Hepatic stellate cell (primary cell): Measurements from ENCODE around the gene FER1L5.
A peak's percentile ranks its signal among the peaks of the same experiment; 100 is the strongest.

Source experiments
- DNase-seq: peaks from one replicate; pipeline ENCODE4 v3.0.0; 2011; ENCODE audit warnings: low spot score

Gene FER1L5

DNA sequence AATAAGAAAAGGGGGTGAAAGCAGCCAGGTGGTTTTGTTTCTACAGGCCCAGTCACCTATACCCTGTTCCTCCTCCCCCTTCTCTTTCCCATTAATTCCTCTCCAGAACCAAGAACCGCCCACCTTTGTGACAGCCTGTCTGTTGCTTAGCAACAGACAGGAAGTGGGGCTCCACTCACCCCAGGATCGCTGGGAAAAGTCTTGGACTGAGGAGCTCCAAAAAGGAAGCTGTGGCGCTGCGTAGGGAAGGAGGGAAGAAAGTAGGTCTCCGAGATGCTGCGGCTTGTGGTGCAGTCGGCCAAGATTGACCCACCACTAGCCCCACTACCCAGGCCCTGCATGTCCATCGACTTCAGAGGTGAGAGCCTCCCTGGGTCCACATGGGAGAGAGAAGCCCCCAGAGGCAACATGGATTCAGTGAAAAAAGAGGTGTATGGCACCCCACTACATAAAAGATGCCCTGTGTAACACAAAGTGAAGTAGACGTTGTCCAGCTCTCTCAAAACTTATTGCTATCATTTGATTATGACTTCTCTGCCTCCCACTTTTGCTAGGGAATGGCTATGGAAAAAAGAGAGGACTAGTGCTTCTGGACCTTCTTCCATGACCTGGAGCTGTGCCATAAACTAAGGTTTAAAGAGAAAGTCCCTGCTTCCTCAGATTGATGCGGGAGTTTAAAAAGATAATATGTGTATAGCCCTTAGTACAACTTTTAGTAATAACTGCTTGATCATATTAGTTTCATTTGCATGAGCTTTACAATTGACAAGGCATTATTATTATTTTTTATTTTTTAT, at the start of gene FER1L5:
TSS of gene FER1L5 (plus strand) at position 201 of the 797 bp plus-strand sequence. CDS start at position 274, 73 bp downstream.
- peak; percentile 86 for DNase-seq

GRCh38 chr2:96594282-96594681, 48.3 kb upstream of the FER1L5 start:
- no peak for DNase-seq

- DNase-seq, result no peak
These were observed 47.8 kb upstream of the FER1L5 start for GRCh38 chr2:96594691-96595152.

GRCh38 chr2:96596596-96596995, 46.0 kb upstream of the FER1L5 start:
- no peak for DNase-seq

DNA sequence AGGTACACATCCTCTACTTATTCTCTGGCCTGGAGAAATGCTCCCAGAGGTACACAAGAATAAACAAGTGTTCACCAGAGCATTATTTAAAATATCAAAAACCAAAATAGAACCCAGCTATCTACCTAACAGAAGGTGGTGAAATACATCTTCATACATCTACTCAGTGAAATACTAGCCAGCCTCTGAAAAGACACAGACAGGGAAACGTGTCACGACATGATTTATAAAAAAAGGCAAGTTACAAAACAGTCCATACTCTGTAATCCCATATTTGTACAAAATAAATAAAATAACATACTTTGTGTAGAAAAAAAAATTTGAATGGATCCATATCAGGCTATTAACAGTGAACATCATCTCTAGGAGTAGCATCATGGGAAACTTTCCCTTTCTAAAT, 42.6 kb upstream of the FER1L5 start:
- DNase-seq, result no peak

DNA sequence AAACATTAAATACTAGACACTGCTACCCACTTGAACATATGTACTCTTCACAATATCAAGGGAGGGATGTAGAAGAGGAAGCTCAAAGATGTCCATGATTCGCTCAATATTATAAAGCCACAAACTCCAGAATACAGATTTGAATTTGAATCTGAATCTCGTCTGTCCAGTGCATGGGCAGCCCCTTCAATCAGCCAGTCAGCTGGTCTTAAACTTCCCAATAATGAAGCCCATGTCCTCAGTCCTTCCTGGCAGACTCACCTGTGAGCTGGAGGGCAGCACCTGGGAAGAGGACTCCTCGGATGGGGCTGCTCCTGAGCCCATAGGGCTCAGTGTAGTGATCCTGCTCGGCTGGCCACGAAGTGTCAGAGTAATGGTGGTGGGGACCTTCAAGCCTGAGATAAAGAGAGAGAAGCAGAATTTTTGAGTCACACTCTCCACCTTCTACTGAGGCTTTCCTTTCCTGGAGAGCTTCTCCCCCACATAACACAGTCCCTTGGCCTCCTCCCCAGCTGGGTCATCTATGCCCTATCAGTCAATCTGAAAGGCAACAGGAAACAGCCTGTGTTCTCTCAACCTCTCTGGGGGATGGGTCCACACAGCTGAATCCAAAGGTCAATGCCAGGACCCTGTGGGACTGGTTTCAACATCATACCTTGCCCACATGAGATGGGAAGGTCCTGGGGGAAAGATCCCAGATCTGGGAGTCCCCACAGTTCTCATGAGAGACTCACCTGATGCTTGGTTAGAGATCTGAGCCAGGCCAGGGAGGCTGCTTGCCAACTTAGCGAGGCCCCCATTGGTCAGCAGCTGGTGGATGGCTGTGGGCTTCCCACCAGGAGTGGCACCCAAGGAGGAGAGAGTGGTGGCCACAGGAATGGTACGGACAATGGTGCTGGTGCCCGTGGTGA, 40.9 kb upstream of the FER1L5 start:
- no peak for DNase-seq

DNA sequence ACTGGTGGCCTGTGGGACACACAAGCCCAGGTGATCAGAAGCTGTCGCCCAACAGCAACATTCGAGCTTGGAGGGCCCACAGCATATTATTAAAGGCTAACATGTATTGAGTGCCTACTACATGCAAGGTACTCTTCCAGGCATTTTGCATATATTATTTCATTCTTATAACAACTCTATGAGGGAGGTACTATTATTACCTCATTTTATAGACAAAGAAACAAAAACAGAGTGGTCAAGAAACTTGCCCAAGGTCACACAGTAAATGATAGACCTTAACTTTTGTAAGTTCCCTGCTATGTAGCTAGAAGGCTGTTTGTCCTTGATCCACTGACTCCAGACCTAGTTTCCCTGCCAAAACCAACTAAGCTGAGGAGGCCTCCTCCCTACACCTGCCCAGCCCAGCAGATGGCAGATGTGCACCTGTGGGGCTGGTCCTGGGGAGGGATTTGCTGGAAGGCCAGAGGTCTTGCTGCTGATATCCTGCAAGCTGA, 40.2 kb upstream of the FER1L5 start:
- DNase-seq, result no peak

DNA sequence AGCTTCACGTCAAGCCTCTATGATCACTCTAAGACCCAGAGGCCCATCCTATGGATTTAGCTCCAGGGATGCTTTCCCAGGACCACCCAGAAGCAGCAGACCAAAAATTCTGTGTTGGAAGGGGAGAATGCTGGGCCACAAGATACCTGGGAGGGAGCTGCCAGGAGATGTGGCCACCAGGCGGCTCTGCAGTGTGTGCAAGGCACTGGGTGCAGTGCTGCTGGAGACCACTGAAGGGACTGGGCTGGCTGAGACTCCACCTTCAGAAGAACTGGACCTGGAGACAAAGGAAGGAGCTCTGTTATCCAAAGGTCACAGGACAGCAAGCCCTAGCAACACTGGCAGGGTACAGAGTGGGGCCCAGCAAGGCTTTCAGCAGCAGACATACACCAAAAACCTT, 38.5 kb upstream of the FER1L5 start:
- no peak for DNase-seq

DNA sequence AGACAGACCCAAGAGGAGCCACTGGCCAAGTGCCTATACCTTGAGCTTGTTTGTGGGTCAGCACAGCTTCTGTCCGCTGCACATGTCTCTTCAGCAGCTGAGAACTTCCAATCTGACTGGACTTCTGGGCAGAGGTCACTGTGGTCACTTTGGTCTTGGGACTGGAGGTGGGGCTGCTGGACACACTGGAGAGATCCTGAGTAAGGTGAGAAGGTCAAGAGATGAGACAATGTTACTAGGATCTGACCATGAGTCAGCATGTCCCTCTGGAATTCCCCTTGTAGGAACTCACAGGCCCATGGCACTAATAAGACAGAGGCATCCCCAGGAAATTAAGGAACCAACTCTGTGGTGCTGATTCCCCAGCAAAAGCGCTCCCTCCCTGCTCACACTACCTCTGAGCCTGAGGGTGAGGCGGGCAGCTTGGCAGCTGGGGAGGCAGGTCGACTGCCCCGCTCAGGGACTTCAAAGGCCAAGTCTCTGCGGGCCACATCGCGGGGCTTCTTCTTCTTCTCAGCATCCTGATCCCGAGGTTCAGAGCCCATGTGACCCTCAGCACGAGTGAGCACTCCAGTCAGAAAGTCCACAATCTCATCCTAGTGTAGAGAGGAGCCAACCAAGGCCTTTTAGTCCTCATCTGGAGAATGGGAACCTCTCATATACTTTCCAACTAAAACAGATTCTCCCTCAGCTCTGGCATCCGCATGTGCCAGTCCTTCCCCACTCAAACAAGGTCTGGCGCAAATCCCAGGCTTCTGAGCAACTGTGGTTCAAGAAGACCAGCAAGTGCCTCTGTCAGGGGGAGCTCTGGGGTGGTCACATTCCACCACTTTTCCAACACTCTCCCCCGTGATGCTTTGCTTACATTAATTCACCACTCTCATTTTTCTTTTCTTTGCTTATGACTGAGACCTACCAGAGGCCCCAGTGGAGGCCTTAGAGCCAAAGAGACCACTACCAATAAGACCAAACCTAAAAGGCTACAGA, 33.8 kb upstream of the FER1L5 start:
- peak; percentile 23 for DNase-seq

DNA sequence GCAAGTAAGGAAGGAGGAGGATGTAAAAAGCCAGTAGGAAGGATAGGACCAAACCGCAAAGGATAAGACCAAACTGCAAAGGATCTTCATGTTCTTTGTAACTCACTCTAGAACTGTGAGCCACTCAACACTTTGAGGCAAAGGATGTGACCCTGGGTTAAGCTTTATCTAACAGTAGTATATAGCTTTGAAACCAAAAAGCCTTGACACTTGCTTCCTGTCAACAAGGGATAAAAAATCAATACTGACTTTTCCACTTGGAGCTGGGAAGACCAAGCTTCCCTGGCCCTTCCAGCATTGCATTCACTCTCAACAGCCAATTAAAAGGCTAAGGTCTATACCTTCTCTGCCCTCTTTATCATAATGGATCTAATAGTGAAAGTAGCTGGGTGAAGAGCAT, 26.4 kb upstream of the FER1L5 start:
- no peak for DNase-seq

GRCh38 chr2:96616535-96616934, 26.0 kb upstream of the FER1L5 start:
- DNase-seq, result no peak

GRCh38 chr2:96617012-96617411, 25.6 kb upstream of the FER1L5 start:
- DNase-seq, result no peak

- no peak for DNase-seq
These were observed 23.8 kb upstream of the FER1L5 start for GRCh38 chr2:96618596-96619283.

DNA sequence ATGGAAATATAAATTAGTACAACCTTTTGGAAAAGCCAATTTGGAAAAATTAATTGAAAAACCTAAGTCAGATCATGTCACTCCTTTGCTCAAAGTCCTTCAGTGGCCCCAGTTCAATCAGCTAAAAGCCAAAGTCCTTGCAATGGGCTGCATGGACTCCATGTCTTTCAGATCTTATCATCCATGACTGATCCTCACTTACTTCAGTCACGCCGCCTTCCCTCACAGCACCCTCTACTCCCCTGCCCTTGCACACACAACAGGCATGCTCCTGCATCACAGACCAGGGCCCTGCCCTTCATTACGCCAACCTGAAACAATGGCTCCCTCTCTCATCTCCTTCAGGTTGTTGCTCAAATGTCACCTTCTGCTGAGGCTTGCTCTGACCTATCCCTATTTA, 20.0 kb upstream of the FER1L5 start:
- no peak for DNase-seq

DNA sequence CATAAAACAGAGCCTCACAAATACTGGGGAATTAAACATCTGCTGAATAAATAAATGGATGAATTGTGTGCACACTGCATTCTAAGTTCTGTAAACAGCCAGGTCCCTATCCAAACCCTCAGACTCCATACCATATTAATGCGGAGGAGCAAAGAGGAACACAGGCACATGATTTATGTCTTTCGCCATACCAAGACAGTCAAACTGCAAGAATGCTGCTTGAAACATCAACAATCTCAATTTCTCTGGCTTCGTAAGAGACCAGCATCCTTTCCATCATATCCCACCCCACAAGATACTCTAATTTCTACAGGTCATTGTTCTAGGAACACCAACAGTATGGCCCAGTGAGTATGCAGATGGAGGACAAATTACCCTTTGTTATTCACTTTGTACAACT, 19.4 kb upstream of the FER1L5 start:
- DNase-seq, result no peak

GRCh38 chr2:96625571-96626552, 16.7 kb upstream of the FER1L5 start:
- no peak for DNase-seq

- DNase-seq, result no peak
These were observed 16.0 kb upstream of the FER1L5 start for GRCh38 chr2:96626553-96626942.

DNA sequence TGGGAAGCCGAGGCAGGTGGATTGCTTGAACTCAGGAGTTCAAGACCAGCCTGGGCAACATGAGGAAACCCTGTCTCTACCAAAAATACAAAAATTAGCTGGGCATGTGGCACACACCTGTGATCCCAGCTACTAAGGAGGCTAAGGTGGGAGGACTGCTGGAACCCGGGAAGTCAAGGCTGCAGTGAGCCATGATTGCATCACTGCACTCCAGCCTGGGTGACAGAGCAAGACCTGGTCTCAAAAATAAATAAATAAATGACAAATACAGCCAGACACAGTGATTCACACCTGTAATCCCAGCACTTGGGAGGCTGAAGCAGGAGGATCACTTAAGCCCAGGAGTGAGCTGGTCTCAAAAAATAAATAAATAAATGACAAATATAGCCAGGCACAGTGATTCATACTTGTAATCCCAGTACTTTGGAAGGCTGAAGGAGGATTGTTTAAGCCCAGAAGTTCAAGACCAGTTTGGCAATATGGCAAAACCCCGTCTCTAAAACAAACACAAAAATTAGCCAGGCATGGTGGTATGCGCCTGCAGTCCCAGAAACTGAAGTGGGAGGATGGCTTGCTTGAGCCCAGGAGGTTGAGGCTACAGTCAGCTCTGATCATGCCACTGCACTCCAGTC, 10.6 kb upstream of the FER1L5 start:
- no peak for DNase-seq

DNA sequence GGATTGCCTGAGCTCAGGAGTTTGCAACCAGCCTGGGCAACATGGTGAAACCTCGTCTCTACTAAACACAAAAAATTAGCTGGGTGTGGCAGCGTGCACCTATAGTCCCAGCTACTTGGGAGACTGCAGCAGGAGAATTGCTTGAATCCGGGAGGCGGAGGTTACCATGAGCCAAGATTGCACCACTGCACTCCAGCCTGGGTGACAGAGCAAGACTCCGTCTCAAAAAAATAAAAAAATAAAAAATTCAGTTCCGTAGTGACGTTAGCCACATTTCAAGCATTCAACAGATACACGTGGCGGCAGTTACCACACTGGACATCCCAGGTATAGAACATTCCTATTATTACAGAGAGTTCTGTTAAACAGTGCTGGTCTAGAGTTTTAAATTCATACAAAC, 8.9 kb upstream of the FER1L5 start:
- no peak for DNase-seq
